HG02970 (cell line): Measurements from ENCODE around the gene DUS3L.
"Not testable (repeated sequence)": the region's sequence is repeated elsewhere in the genome, so short reads cannot be mapped to it uniquely, and the experiment has no call there.

Experiments
- ATAC-seq: cut with Tn5 transposase; IDR thresholded peaks from one replicate; pipeline ENCODE4 v1.9.1; 2021; ENCODE audit warnings: mild to moderate bottlenecking, moderate library complexity, moderate number of reproducible peaks; ENCODE audit not compliant: unreplicated experiment, low FRiP score

DUS3L gene

GRCh38 chr19:5775668-5776309, 15.2 kb downstream of the DUS3L start:
- ATAC-seq: no peak

- ATAC-seq: no peak
Observed at GRCh38 chr19:5774921-5775320, 16.0 kb downstream of the DUS3L start.

- ATAC-seq: no peak
Observed at GRCh38 chr19:5773276-5773675, 17.7 kb downstream of the DUS3L start.

GRCh38 chr19:5772416-5772815, 18.5 kb downstream of the DUS3L start:
- ATAC-seq: no peak

- no peak for ATAC-seq
Observed at GRCh38 chr19:5767949-5768348, 23.0 kb downstream of the DUS3L start.

- no peak for ATAC-seq
Observed at GRCh38 chr19:5765220-5765619, 25.7 kb downstream of the DUS3L start.

- no peak for ATAC-seq
Observed at GRCh38 chr19:5762608-5763217, 28.2 kb downstream of the DUS3L start.

GRCh38 chr19:5753743-5754142, 37.2 kb downstream of the DUS3L start:
- no peak for ATAC-seq

- no peak for ATAC-seq
Observed at GRCh38 chr19:5751709-5752108, 39.3 kb downstream of the DUS3L start.

- no peak for ATAC-seq
Observed at GRCh38 chr19:5749505-5749904, 41.5 kb downstream of the DUS3L start.

- ATAC-seq: not testable (repeated sequence)
Observed at GRCh38 chr19:5748920-5749319, 42.0 kb downstream of the DUS3L start.

GRCh38 chr19:5744999-5745398, 46.0 kb downstream of the DUS3L start:
- not testable (repeated sequence) for ATAC-seq

GRCh38 chr19:5743630-5744029, 47.3 kb downstream of the DUS3L start:
- ATAC-seq: no peak

- no peak for ATAC-seq
Observed at GRCh38 chr19:5742051-5742450, 48.9 kb downstream of the DUS3L start.

- ATAC-seq: no peak
Observed at GRCh38 chr19:5738423-5738822, 52.5 kb downstream of the DUS3L start.
